Measurements from ENCODE around the gene GID4. TPM values are rescaled to one million over a fixed set of nuclear protein-coding genes. Genes with fewer than 3 reads are reported as not detected.

GID4 gene
- total RNA-seq, 1 donor from 2014 or later = 11.9 TPM

- DNase-seq (no peak), ATAC-seq (no peak)
- no peak overlapping the region for H3K4me3 ChIP-seq
- TF ChIP-seq, protein P1, sequence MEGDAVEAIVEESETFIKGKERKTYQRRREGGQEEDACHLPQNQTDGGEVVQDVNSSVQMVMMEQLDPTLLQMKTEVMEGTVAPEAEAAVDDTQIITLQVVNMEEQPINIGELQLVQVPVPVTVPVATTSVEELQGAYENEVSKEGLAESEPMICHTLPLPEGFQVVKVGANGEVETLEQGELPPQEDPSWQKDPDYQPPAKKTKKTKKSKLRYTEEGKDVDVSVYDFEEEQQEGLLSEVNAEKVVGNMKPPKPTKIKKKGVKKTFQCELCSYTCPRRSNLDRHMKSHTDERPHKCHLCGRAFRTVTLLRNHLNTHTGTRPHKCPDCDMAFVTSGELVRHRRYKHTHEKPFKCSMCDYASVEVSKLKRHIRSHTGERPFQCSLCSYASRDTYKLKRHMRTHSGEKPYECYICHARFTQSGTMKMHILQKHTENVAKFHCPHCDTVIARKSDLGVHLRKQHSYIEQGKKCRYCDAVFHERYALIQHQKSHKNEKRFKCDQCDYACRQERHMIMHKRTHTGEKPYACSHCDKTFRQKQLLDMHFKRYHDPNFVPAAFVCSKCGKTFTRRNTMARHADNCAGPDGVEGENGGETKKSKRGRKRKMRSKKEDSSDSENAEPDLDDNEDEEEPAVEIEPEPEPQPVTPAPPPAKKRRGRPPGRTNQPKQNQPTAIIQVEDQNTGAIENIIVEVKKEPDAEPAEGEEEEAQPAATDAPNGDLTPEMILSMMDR (IDR thresholded peaks at IDR 0.05) = no peak
- no peaks in the 10 kb centered on the region for H3K27me3 ChIP-seq (ENCODE audit: low read depth)
- H3K4me1 ChIP-seq = no peaks in the 10 kb centered on the region
- no peaks in the 10 kb centered on the region for H3K9me3 ChIP-seq
- peaks cover 84% of the 10 kb centered on the region for H3K36me3 ChIP-seq
- H3K27ac ChIP-seq = no peak overlapping the region
- intact Hi-C loops (cut with DNase I) = no loop called here
Observed at GRCh38 chr17:18101828-18102227, 62.6 kb downstream of the GID4 start.

GRCh38 chr17:18102640-18103039 is 63.4 kb downstream of the GID4 start:
- H3K4me3 ChIP-seq = no peak overlapping the region
- TF ChIP-seq, protein P1 (IDR thresholded peaks at IDR 0.05) = no peak
- H3K27ac ChIP-seq = no peak overlapping the region
- no peaks in the 10 kb centered on the region for H3K27me3 ChIP-seq (ENCODE audit: low read depth)
- no peaks in the 10 kb centered on the region for H3K4me1 ChIP-seq
- H3K9me3 ChIP-seq = no peaks in the 10 kb centered on the region
- DNase-seq = no peak
- peaks cover 82% of the 10 kb centered on the region for H3K36me3 ChIP-seq
- intact Hi-C loops (cut with DNase I) = no loop called here
- no peak for ATAC-seq

GRCh38 chr17:18105027-18105426 is 65.8 kb downstream of the GID4 start:
- ATAC-seq = no peak
- DNase-seq = no peak
- H3K36me3 ChIP-seq = peaks cover 58% of the 10 kb centered on the region

GRCh38 chr17:18105595-18105994 is 66.4 kb downstream of the GID4 start:
- no peak for DNase-seq
- intact Hi-C loops (cut with DNase I) = no loop called here
- H3K27ac ChIP-seq = no peak overlapping the region
- H3K27me3 ChIP-seq (ENCODE audit: low read depth) = no peaks in the 10 kb centered on the region
- H3K9me3 ChIP-seq = no peaks in the 10 kb centered on the region
- peaks cover 52% of the 10 kb centered on the region for H3K36me3 ChIP-seq
- ATAC-seq = no peak
- H3K4me1 ChIP-seq = no peaks in the 10 kb centered on the region
- TF ChIP-seq, protein P1 (IDR thresholded peaks at IDR 0.05) = no peak
- H3K4me3 ChIP-seq = no peak overlapping the region

More at GRCh38 chr17:18105027-18105426, 65.8 kb downstream of the GID4 start:
- Histone ChIP-seq H3K27ac (no peak overlapping the region), H3K4me1 (no peaks in the 10 kb centered on the region), H3K27me3 (ENCODE audit: low read depth) (no peaks in the 10 kb centered on the region), H3K9me3 (no peaks in the 10 kb centered on the region), H3K4me3 (no peak overlapping the region)
- intact Hi-C loops (cut with DNase I) = no loop called here
- TF ChIP-seq, protein P1 (IDR thresholded peaks at IDR 0.05) = no peak

DNA sequence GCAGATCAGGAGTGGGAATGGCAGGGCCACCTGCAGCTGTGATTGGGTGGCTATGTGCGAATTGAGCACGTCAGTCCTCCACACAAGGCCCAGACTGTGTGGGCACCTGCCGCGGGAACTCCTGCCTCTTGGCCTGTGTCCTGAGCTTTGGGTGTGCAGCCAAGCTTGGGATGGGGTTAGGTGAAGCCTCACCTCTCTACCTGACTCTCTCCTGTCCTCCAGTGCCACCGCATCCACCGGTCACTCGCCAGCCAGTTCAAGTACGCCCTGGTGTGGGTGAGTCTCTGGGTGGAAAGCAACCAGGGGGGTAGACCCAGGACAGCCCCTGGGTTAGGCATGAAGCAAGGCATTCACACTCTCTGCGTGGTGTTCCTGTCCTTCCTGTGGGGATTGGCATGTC is 67.0 kb downstream of the GID4 start:
- Histone ChIP-seq H3K9me3 (no peaks in the 10 kb centered on the region), H3K36me3 (peaks cover 46% of the 10 kb centered on the region), H3K27ac (no peak overlapping the region), H3K4me3 (no peak overlapping the region), H3K4me1 (no peaks in the 10 kb centered on the region), H3K27me3 (ENCODE audit: low read depth) (no peaks in the 10 kb centered on the region)
- intact Hi-C loops (cut with DNase I) = no loop called here
- TF ChIP-seq, protein P1 (IDR thresholded peaks at IDR 0.05) = no peak
- DNase-seq (no peak), ATAC-seq (no peak)

Measured in lower lobe of right lung (tissue), 2 donors.